Tibial nerve (tissue), 4 donors: ENCODE results near the gene ITPKB. TPM values are rescaled to one million over a fixed set of nuclear protein-coding genes. Genes with fewer than 3 reads are reported as not detected.

ENCODE experiments used
- DNase-seq, 2 donors: peaks; one replicate each; pipeline ENCODE4 v3.0.0-alpha.2; 2019; ENCODE audit warnings: low spot score in 2 of 2
- H3K27ac ChIP-seq, 4 donors: fragments of 200-600 bp; sonication (generic) in 3 of 4; one replicate each; pipeline ENCODE4 v1.5.1; 2017 to 2019; ENCODE audit warnings: mild to moderate bottlenecking in 1 of 4
- H3K27me3 ChIP-seq, 2 donors: fragments of 200-600 bp; sonication (generic) in 1 of 2; one replicate each; pipeline versions ENCODE4 v1.5.1 to v1.6.0; 2017 to 2019
- H3K36me3 ChIP-seq, 3 donors: fragments of 200-600 bp; sonication (generic); one replicate each; pipeline ENCODE4 v1.5.1; 2018 to 2019
- H3K4me1 ChIP-seq, 4 donors: fragments of 200-600 bp; sonication (generic) in 3 of 4; one replicate each; pipeline ENCODE4 v1.5.1; 2017 to 2019
- H3K4me3 ChIP-seq, 4 donors: fragments of 200-600 bp; sonication (generic) in 3 of 4; one replicate each; pipeline ENCODE4 v1.5.1; 2017 to 2019; ENCODE audit warnings: mild to moderate bottlenecking in 1 of 4, moderate library complexity in 1 of 4
- H3K9me3 ChIP-seq, 4 donors: fragments of 200-600 bp; sonication (generic) in 3 of 4; one replicate each; pipeline ENCODE4 v1.5.1; 2017 to 2019
- CTCF ChIP-seq, 5 experiments: fragments of 200-600 bp in 3 of 5; fragments of 450-650 bp in 2 of 5; sonication (generic) in 3 of 5; IDR thresholded peaks; one replicate each; pipeline ENCODE4 v1.5.1; 2016 to 2019; ENCODE audit warnings: antibody characterized with exemption in 5 of 5, mild to moderate bottlenecking in 3 of 5, moderate library complexity in 2 of 5
- EP300 ChIP-seq, 2 donors: sonication (generic); formaldehyde crosslinking; IDR thresholded peaks; one replicate each; pipeline ENCODE4 v1.6.1; 2017; ENCODE audit warnings: antibody characterized with exemption in 2 of 2, mild to moderate bottlenecking in 1 of 2
- POLR2A ChIP-seq, 2 donors: fragments of 450-650 bp; IDR thresholded peaks; one replicate each; pipeline ENCODE4 v1.6.1; 2017; ENCODE audit warnings: antibody characterized with exemption in 2 of 2, mild to moderate bottlenecking in 2 of 2, moderate library complexity in 2 of 2
- WGBS, 2 donors: methylation state at CpG; one replicate each; pipeline ENCODE4 v1.1.5; 2018; 5-methylcytosine and 5-hydroxymethylcytosine counted together
- total RNA-seq, 4 donors: library from RNA; depleted of rRNA; stranded (reverse); fragments of >200 nt; gene quantifications; one replicate each; pipeline ENCODE4 v1.1.0, GENCODE V29; 2016

The ITPKB gene
- total RNA-seq, 4 donors from 2014 or later, result 49.2 to 82.0 (median 52.7) TPM

GRCh38 chr1:226598455-226598849 lies 140.6 kb downstream of the ITPKB start:
- 92 to 98% methylated on average over 2 of the region's 2 CpGs for WGBS, 2 donors
- no peaks in the 10 kb centered on the region for H3K9me3 ChIP-seq
- no peak for DNase-seq

GRCh38 chr1:226597616-226598454 lies 141.2 kb downstream of the ITPKB start:
- H3K36me3 ChIP-seq, result no peaks in the 10 kb centered on the region
- H3K4me3 ChIP-seq, result no peak overlapping the region
- TF ChIP-seq CTCF (IDR thresholded peaks at IDR 0.05) (no peak), POLR2A (IDR thresholded peaks at IDR 0.05) (no peak), EP300 (IDR thresholded peaks at IDR 0.05) (no peak)
- peaks cover 0 to 16% (median 11%) of the 10 kb centered on the region in 4 donors for H3K4me1 ChIP-seq
- no peak overlapping the region for H3K27ac ChIP-seq
- DNase-seq, result no peak
- H3K27me3 ChIP-seq, result no peaks in the 10 kb centered on the region
- no peaks in the 10 kb centered on the region for H3K9me3 ChIP-seq
- WGBS, 2 donors, result 88 to 94% methylated on average over 5 of the region's 5 CpGs

More at GRCh38 chr1:226598455-226598849, 140.6 kb downstream of the ITPKB start:
- no peak for TF ChIP-seq POLR2A (IDR thresholded peaks at IDR 0.05)
- TF ChIP-seq EP300 (IDR thresholded peaks at IDR 0.05), result no peak
- no peak for TF ChIP-seq CTCF (IDR thresholded peaks at IDR 0.05)
- Histone ChIP-seq H3K27me3 (no peaks in the 10 kb centered on the region), H3K4me1 (peaks cover 0 to 21% (median 13%) of the 10 kb centered on the region in 4 donors), H3K36me3 (no peaks in the 10 kb centered on the region), H3K4me3 (no peak overlapping the region), H3K27ac (no peak overlapping the region)

DNA sequence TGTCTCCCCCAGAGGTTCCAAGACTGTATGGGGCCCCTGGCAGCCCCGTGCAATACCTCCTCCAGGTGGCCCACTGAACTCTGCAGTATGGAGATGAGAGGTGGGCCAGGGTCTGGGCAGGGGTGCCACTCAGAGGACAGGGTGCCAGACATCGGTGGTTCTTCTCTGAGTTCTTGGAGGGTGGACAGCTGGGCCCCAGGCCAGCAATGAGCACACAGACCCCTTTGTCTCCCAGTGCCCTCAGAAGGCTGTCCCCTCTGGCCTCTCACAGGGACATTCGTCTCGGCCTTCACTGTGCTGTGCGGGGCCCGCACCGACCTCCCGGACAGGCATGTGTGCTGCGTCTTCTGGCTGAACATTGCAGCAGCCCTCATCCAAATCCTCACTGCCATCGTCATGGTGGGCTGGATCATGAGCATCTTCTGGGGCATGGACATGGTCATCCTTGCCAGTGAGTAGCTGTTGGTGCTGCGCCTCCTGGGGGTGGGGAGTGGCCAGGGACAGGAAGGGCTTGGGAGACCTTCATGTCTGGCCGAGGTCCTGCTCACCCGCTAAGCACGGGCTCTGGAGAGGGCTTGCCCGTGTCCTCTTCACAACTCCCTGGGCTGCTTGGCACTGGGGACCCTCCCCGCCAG lies 142.4 kb downstream of the ITPKB start:
- WGBS, 2 donors, result 54 to 70% methylated on average over 13 to 14 of the region's 16 CpGs
- H3K27ac ChIP-seq, result no peak overlapping the region

GRCh38 chr1:226593541-226593940 lies 145.5 kb downstream of the ITPKB start:
- WGBS, 2 donors, result 82 to 91% methylated on average over 8 of the region's 8 CpGs
- H3K27ac ChIP-seq, result no peak overlapping the region
- TF ChIP-seq POLR2A (IDR thresholded peaks at IDR 0.05), result no peak
- TF ChIP-seq CTCF (IDR thresholded peaks at IDR 0.05), result no peak
- TF ChIP-seq EP300 (IDR thresholded peaks at IDR 0.05), result no peak
- H3K4me3 ChIP-seq, result no peak overlapping the region
- no peaks in the 10 kb centered on the region for H3K36me3 ChIP-seq
- no peak for DNase-seq
- peaks cover 0 to 6% (median 0%) of the 10 kb centered on the region in 4 donors for H3K4me1 ChIP-seq
- H3K9me3 ChIP-seq, result no peaks in the 10 kb centered on the region
- no peaks in the 10 kb centered on the region for H3K27me3 ChIP-seq

More for the DNA sequence above, 142.4 kb downstream of the ITPKB start:
- Histone ChIP-seq H3K4me3 (no peak overlapping the region), H3K27me3 (no peaks in the 10 kb centered on the region), H3K9me3 (no peaks in the 10 kb centered on the region), H3K4me1 (peaks cover 0 to 7% (median 2%) of the 10 kb centered on the region in 4 donors), H3K36me3 (no peaks in the 10 kb centered on the region)
- no peak for TF ChIP-seq CTCF (IDR thresholded peaks at IDR 0.05)
- TF ChIP-seq EP300 (IDR thresholded peaks at IDR 0.05), result no peak
- TF ChIP-seq POLR2A (IDR thresholded peaks at IDR 0.05), result no peak
- no peak for DNase-seq

DNA sequence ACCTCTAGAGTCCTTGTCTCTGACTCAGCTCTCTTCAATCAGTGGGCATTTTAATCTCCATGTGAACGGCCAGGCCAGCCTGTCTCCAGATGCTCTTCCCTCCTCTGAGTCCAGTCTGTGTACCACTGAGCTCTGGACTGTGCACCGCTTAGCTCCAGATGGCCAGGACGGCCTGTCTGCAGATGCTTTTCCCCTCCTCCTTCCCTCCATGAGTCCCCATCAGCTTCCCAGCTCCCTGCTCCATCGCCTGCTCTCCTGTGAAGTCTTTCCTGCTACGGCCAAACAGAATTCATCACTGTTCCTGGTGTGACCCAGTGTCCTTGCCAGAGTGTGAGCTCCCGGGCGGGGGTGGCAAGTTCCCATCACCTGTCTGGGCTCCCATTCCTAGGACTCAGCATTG lies 148.5 kb downstream of the ITPKB start:
- Histone ChIP-seq H3K9me3 (no peaks in the 10 kb centered on the region), H3K27ac (no peak overlapping the region), H3K4me3 (no peak overlapping the region), H3K27me3 (no peaks in the 10 kb centered on the region), H3K4me1 (peaks cover 0 to 6% (median 0%) of the 10 kb centered on the region in 4 donors), H3K36me3 (no peaks in the 10 kb centered on the region)
- TF ChIP-seq EP300 (IDR thresholded peaks at IDR 0.05) (no peak), CTCF (IDR thresholded peaks at IDR 0.05) (no peak), POLR2A (IDR thresholded peaks at IDR 0.05) (no peak)
- no peak for DNase-seq
- 91 to 92% methylated on average over 7 of the region's 7 CpGs for WGBS, 2 donors
